ENCODE data around the gene OASL. TPM values are rescaled to one million over a fixed set of nuclear protein-coding genes. Genes with fewer than 3 reads are reported as not detected.
A peak's percentile ranks its signal among the peaks of the same experiment; 100 is the strongest.

OASL gene
- polyA plus RNA-seq, 1 donor from 2014 or later = 0.42 TPM

- H2AFZ ChIP-seq (ENCODE audit: low read depth, low read length) = no peak overlapping the region
- H3K79me2 ChIP-seq (replicated peaks; ENCODE audit: insufficient read depth, low read length) = no peaks in the 10 kb centered on the region
- no peak overlapping the region for H3K4me3 ChIP-seq (ENCODE audit: low read length)
- H4K20me1 ChIP-seq (ENCODE audit: insufficient read depth) = no peaks in the 10 kb centered on the region
- no peak overlapping the region for H3K9ac ChIP-seq (ENCODE audit: low read length)
- no peaks in the 10 kb centered on the region for H3K9me2 ChIP-seq (ENCODE audit: insufficient read depth, low read length)
- H3K4me2 ChIP-seq (ENCODE audit: low read length) = no peak overlapping the region
- H3K27me3 ChIP-seq (ENCODE audit: insufficient read depth, low read depth, low read length) = no peaks in the 10 kb centered on the region
- H3F3A ChIP-seq (ENCODE audit: insufficient read depth, low read length, poor library complexity, severe bottlenecking) = no peaks in the 10 kb centered on the region
- no peaks in the 10 kb centered on the region for H3K9me3 ChIP-seq (ENCODE audit: low read length)
- H3K36me3 ChIP-seq (ENCODE audit: insufficient read depth, low read length) = no peaks in the 10 kb centered on the region
- TF ChIP-seq EZH2 (IDR thresholded peaks at IDR 0.05; ENCODE audit: borderline replicate concordance, insufficient read depth, low read length, poor library complexity, severe bottlenecking) = no peak
- TF ChIP-seq SMC3 (conservative IDR thresholded peaks at IDR 0.05; ENCODE audit: poor library complexity) = no peak
- no peak for TF ChIP-seq MXI1 (conservative IDR thresholded peaks at IDR 0.05; ENCODE audit: poor library complexity, severe bottlenecking)
- no peak for TF ChIP-seq POLR2AphosphoS5 (IDR thresholded peaks at IDR 0.05)
- TF ChIP-seq, protein P1, sequence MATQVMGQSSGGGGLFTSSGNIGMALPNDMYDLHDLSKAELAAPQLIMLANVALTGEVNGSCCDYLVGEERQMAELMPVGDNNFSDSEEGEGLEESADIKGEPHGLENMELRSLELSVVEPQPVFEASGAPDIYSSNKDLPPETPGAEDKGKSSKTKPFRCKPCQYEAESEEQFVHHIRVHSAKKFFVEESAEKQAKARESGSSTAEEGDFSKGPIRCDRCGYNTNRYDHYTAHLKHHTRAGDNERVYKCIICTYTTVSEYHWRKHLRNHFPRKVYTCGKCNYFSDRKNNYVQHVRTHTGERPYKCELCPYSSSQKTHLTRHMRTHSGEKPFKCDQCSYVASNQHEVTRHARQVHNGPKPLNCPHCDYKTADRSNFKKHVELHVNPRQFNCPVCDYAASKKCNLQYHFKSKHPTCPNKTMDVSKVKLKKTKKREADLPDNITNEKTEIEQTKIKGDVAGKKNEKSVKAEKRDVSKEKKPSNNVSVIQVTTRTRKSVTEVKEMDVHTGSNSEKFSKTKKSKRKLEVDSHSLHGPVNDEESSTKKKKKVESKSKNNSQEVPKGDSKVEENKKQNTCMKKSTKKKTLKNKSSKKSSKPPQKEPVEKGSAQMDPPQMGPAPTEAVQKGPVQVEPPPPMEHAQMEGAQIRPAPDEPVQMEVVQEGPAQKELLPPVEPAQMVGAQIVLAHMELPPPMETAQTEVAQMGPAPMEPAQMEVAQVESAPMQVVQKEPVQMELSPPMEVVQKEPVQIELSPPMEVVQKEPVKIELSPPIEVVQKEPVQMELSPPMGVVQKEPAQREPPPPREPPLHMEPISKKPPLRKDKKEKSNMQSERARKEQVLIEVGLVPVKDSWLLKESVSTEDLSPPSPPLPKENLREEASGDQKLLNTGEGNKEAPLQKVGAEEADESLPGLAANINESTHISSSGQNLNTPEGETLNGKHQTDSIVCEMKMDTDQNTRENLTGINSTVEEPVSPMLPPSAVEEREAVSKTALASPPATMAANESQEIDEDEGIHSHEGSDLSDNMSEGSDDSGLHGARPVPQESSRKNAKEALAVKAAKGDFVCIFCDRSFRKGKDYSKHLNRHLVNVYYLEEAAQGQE (IDR thresholded peaks at IDR 0.05; ENCODE audit: borderline replicate concordance) = no peak
- no peak for TF ChIP-seq EP300 (conservative IDR thresholded peaks at IDR 0.05; ENCODE audit: poor library complexity, severe bottlenecking)
- TF ChIP-seq, protein P2, sequence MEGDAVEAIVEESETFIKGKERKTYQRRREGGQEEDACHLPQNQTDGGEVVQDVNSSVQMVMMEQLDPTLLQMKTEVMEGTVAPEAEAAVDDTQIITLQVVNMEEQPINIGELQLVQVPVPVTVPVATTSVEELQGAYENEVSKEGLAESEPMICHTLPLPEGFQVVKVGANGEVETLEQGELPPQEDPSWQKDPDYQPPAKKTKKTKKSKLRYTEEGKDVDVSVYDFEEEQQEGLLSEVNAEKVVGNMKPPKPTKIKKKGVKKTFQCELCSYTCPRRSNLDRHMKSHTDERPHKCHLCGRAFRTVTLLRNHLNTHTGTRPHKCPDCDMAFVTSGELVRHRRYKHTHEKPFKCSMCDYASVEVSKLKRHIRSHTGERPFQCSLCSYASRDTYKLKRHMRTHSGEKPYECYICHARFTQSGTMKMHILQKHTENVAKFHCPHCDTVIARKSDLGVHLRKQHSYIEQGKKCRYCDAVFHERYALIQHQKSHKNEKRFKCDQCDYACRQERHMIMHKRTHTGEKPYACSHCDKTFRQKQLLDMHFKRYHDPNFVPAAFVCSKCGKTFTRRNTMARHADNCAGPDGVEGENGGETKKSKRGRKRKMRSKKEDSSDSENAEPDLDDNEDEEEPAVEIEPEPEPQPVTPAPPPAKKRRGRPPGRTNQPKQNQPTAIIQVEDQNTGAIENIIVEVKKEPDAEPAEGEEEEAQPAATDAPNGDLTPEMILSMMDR (IDR thresholded peaks at IDR 0.05; ENCODE audit: poor library complexity, severe bottlenecking) = no peak
- no peak for TF ChIP-seq RAD21 (conservative IDR thresholded peaks at IDR 0.05)
- no peak for TF ChIP-seq TAF1 (IDR thresholded peaks at IDR 0.05; ENCODE audit: low read depth)
- H3K27ac ChIP-seq (ENCODE audit: low read length) = no peak overlapping the region
Measured at GRCh38 chr12:121085506-121086353, 46.7 kb upstream of the OASL start.

DNA sequence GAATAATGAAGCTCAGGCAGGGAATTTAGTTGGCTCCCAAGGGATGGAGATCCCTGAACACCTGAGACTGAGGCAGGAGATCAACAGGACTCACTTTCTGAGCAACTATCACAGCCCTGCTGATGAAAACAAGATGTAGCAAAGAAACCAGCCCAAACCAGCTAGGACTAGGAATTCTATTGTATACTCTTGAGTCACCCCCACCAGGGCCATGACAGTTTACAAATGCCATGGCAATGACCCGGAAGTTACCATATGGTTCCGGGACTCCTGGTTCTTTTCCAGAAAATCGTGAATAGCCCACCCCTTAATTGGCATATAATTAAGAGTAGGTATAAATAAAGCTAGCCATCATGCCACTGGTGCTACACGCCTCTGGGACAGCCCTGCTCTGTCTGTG, 46.0 kb upstream of the OASL start:
- Histone ChIP-seq H4K20me1 (ENCODE audit: insufficient read depth) (no peaks in the 10 kb centered on the region), H2AFZ (ENCODE audit: low read depth, low read length) (no peak overlapping the region), H3K79me2 (replicated peaks; ENCODE audit: insufficient read depth, low read length) (no peaks in the 10 kb centered on the region), H3K9ac (ENCODE audit: low read length) (no peak overlapping the region), H3F3A (ENCODE audit: insufficient read depth, low read length, poor library complexity, severe bottlenecking) (no peaks in the 10 kb centered on the region), H3K4me2 (ENCODE audit: low read length) (no peak overlapping the region), H3K4me3 (ENCODE audit: low read length) (no peak overlapping the region), H3K27ac (ENCODE audit: low read length) (peak overlapping the region; percentile 16), H3K9me2 (ENCODE audit: insufficient read depth, low read length) (no peaks in the 10 kb centered on the region), H3K36me3 (ENCODE audit: insufficient read depth, low read length) (no peaks in the 10 kb centered on the region), H3K9me3 (ENCODE audit: low read length) (no peaks in the 10 kb centered on the region), H3K27me3 (ENCODE audit: insufficient read depth, low read depth, low read length) (no peaks in the 10 kb centered on the region)
- TF ChIP-seq POLR2AphosphoS5 (IDR thresholded peaks at IDR 0.05) = no peak
- TF ChIP-seq MXI1 (conservative IDR thresholded peaks at IDR 0.05; ENCODE audit: poor library complexity, severe bottlenecking) = no peak
- no peak for TF ChIP-seq EZH2 (IDR thresholded peaks at IDR 0.05; ENCODE audit: borderline replicate concordance, insufficient read depth, low read length, poor library complexity, severe bottlenecking)
- TF ChIP-seq, protein P1 (IDR thresholded peaks at IDR 0.05; ENCODE audit: borderline replicate concordance) = no peak
- no peak for TF ChIP-seq SMC3 (conservative IDR thresholded peaks at IDR 0.05; ENCODE audit: poor library complexity)
- TF ChIP-seq RAD21 (conservative IDR thresholded peaks at IDR 0.05) = no peak
- no peak for TF ChIP-seq EP300 (conservative IDR thresholded peaks at IDR 0.05; ENCODE audit: poor library complexity, severe bottlenecking)
- TF ChIP-seq TAF1 (IDR thresholded peaks at IDR 0.05; ENCODE audit: low read depth) = no peak
- TF ChIP-seq, protein P2 (IDR thresholded peaks at IDR 0.05; ENCODE audit: poor library complexity, severe bottlenecking) = no peak
